IPS-NIHi11 (cell line): ENCODE results near the gene FSTL4.

Source experiments
- DNase-seq: peaks from one replicate; pipeline ENCODE4 v3.0.0; 2012; ENCODE audit warnings: mixed read lengths, low spot score

FSTL4 gene

DNA sequence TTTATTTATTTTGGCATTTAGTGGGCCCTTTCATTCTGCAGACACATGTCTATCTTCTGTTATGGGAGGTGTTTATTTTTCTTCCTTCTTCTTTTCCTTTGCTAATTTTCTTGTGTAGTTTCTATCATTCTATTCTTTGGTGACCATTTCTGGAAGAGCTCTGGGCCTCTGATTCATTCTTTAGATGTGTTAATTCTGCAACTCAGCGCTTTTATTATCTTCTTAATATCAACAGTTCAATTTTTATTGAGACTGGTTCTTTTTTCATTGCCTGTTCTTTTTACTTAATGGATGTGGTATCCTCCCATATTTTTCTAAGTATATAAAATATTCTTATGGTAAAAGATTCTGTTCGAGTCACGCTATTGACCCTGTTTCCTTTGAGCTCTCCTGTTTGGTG, 448.5 kb downstream of the FSTL4 start:
- no peak for DNase-seq

- DNase-seq: no peak
Measured at GRCh38 chr5:133159543-133159942, 452.8 kb downstream of the FSTL4 start.

DNA sequence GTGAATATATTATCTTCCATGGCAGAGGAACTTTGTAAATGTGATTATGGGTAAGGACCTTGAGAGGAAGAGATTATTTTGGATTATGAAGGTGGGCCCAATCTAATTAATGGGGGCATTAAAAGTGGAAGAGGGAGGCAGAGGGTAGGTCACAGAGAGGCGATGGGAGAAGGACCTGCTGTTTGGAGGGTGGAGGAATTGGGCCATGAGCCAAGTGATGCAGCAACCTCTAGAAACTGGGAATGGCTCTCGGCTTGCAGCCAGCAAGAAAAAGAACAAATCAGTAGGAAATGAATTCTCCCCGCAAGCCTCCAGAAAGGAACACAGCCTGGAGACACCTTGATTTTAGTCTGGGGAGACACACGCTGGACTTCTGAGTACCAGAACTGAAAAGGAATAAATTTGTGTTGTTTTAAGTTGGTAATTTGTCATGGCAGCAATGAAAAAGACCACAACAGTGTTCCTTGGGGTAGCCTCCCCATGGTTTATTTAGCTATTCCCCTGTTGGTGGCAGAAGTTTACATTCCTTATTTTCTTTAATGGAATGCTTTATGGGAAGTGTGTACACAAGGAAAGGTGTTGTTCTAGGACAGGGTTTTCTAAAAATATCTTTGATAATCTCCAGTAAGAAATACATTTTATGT, 456.9 kb downstream of the FSTL4 start:
- no peak for DNase-seq

GRCh38 chr5:133154274-133155075, 457.9 kb downstream of the FSTL4 start:
- no peak for DNase-seq

DNA sequence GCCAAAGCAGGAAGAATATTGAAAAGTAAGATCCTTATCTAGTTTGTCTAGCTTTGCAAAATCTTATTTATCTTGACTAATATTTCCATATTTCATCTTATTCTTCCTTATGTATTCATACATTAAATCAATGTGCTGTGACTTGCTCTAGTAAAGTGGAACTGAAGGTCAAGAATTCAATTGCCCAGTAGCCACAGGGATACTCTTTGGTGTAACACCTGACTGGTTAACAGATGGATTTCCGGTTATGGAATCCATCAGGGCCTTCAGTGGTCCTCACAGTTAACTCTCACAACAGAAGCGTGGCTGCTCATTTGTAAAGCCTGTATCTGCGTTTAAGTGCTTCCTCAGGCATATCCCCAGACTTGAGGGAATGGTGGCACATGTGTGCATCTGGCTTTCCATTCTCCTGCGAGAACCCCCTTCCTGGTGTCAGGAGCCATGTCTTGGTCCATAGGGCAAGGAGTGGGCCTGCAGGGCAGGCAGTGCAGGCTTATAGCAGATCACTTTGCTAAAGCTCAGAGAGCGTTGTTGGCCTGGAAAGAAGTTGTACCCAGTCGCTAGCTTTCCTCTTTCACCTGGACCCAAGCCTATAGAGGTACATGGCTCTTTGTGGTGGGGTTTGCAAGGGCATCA, 461.3 kb downstream of the FSTL4 start:
- no peak for DNase-seq

GRCh38 chr5:133149345-133149744, 463.0 kb downstream of the FSTL4 start:
- no peak for DNase-seq

GRCh38 chr5:133147815-133148567, 464.4 kb downstream of the FSTL4 start:
- DNase-seq: no peak

DNA sequence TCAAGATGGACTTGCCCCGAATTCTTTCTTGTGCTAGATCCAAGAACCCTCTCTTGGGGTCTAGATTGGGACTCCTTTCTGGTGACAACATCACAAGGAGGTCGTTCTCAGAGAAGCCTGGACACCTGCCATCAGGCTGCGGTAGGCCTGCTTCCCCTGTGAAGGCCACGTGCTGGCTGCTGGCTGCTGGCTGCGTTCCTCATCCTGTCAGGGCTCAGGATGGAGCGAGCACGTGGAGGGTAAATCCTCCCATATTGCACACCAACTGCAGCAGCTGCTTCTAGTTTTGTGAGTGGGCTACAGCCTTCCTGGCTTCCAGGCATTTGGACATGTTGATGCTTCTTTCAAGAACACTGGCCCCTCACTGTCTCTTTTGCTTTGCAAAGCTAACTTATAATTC, 464.9 kb downstream of the FSTL4 start:
- no peak for DNase-seq
